SK-N-DZ (cell line): ENCODE measurements around the gene PPFIA2.

Source experiments
- DNase-seq: peaks from one replicate; pipeline ENCODE4 v3.0.0-alpha.2; 2015; ENCODE audit warnings: low spot score

PPFIA2 gene

GRCh38 chr12:81558031-81558430 lies 201.1 kb downstream of the PPFIA2 start:
- no peak for DNase-seq

- no peak for DNase-seq
Observed at GRCh38 chr12:81546811-81547210, 212.3 kb downstream of the PPFIA2 start.

- no peak for DNase-seq
Observed at GRCh38 chr12:81543621-81544139, 215.5 kb downstream of the PPFIA2 start.

GRCh38 chr12:81542065-81543010 lies 216.8 kb downstream of the PPFIA2 start:
- no peak for DNase-seq

- DNase-seq, result no peak
Observed at GRCh38 chr12:81541121-81541520, 218.0 kb downstream of the PPFIA2 start.

- DNase-seq, result no peak
Observed at GRCh38 chr12:81539279-81539678, 219.9 kb downstream of the PPFIA2 start.

GRCh38 chr12:81533054-81533453 lies 226.1 kb downstream of the PPFIA2 start:
- no peak for DNase-seq

GRCh38 chr12:81530352-81530751 lies 228.8 kb downstream of the PPFIA2 start:
- DNase-seq, result no peak

- DNase-seq, result no peak
Observed at GRCh38 chr12:81520064-81520945, 238.8 kb downstream of the PPFIA2 start.

- no peak for DNase-seq
Observed at GRCh38 chr12:81518638-81519037, 240.5 kb downstream of the PPFIA2 start.

- no peak for DNase-seq
Observed at GRCh38 chr12:81517296-81517695, 241.9 kb downstream of the PPFIA2 start.

- no peak for DNase-seq
Observed at GRCh38 chr12:81502912-81503695, 256.0 kb downstream of the PPFIA2 start.

GRCh38 chr12:81500788-81501187 lies 258.4 kb downstream of the PPFIA2 start:
- DNase-seq, result peak; percentile 7

GRCh38 chr12:81499809-81500208 lies 259.3 kb downstream of the PPFIA2 start:
- no peak for DNase-seq

GRCh38 chr12:81492131-81492720 lies 266.9 kb downstream of the PPFIA2 start:
- no peak for DNase-seq

- DNase-seq, result no peak
Observed at GRCh38 chr12:81472934-81473333, 286.2 kb downstream of the PPFIA2 start.

- no peak for DNase-seq
Observed at GRCh38 chr12:81470923-81471322, 288.2 kb downstream of the PPFIA2 start.

GRCh38 chr12:81468206-81468605 lies 290.9 kb downstream of the PPFIA2 start:
- no peak for DNase-seq

GRCh38 chr12:81465876-81466275 lies 293.3 kb downstream of the PPFIA2 start:
- DNase-seq, result no peak

GRCh38 chr12:81465191-81465590 lies 294.0 kb downstream of the PPFIA2 start:
- no peak for DNase-seq

GRCh38 chr12:81461163-81461562 lies 298.0 kb downstream of the PPFIA2 start:
- no peak for DNase-seq
